IMR-90 (cell line): ENCODE data around the gene ITGAL. TPM values are rescaled to one million over a fixed set of nuclear protein-coding genes. Genes with fewer than 3 reads are reported as not detected.

Experiments
- ATAC-seq: fragments of 200-7000 bp; cut with Tn5 transposase; 2 replicates; pipeline ENCODE4 v1.9.1; 2020; ENCODE audit warnings: low read depth, mild to moderate bottlenecking, moderate library complexity
- BruUV-seq: library from RNA; stranded (reverse); fragments of 400-500 nt; replicated peaks from 2 replicates; lab custom pipeline; 2021; lab: Mats Ljungman, UMichigan
- CTCF ChIA-PET: fragments of 300-600 bp; formaldehyde crosslinking; extraction: SDS; loops from one replicate; lab custom pipeline; 2021; ENCODE audit warnings: antibody characterized with exemption; lab: Yijun Ruan, JAX
- POLR2A ChIA-PET: fragments of 300-600 bp; sonication (Branson Sonifier 250); formaldehyde crosslinking; loops from one replicate; lab custom pipeline; 2022; ENCODE audit warnings: antibody characterized with exemption; ENCODE audit not compliant: unreplicated experiment; lab: Charles Lee
- DNase-seq: peaks from one replicate; pipeline ENCODE4 v3.0.0; 2013
- H2AFZ ChIP-seq: replicated peaks from 2 replicates; pipeline ENCODE3; 2013; ENCODE audit warnings: low read length, mild to moderate bottlenecking; ENCODE audit not compliant: poor library complexity
- H2AK5ac ChIP-seq: 2 replicates; pipeline ENCODE4 v1.6.1; 2013; ENCODE audit warnings: low read depth, low read length, inconsistent platforms
- H2AK9ac ChIP-seq: replicated peaks from 2 replicates; pipeline ENCODE3; 2013; ENCODE audit warnings: mild to moderate bottlenecking, low read depth, low read length, moderate library complexity; ENCODE audit not compliant: poor library complexity
- H2BK120ac ChIP-seq: 2 replicates; pipeline ENCODE4 v1.6.1; 2013; ENCODE audit warnings: low read depth, low read length, inconsistent platforms
- H2BK15ac ChIP-seq: 3 replicates; pipeline ENCODE4 v1.6.1; 2013; ENCODE audit warnings: low read depth, low read length, inconsistent platforms
- H2BK20ac ChIP-seq: 2 replicates; pipeline ENCODE4 v1.6.1; 2013; ENCODE audit warnings: low read depth, mild to moderate bottlenecking, inconsistent platforms, low read length, moderate library complexity
- H2BK5ac ChIP-seq: 2 replicates; pipeline ENCODE4 v1.6.1; 2013; ENCODE audit warnings: mild to moderate bottlenecking, low read depth, low read length, inconsistent platforms; ENCODE audit not compliant: poor library complexity, severe bottlenecking
- H3K14ac ChIP-seq: replicated peaks from 2 replicates; pipeline ENCODE4 v1.6.1; 2013; ENCODE audit warnings: low read depth, low read length, inconsistent platforms
- H3K18ac ChIP-seq: 2 replicates; pipeline ENCODE4 v1.6.1; 2013; ENCODE audit warnings: low read depth, low read length, control low read depth
- H3K23ac ChIP-seq: 2 replicates; pipeline ENCODE4 v1.6.1; 2013; ENCODE audit warnings: low read depth, low read length, inconsistent platforms
- H3K27ac ChIP-seq: 2 replicates; pipeline ENCODE4 v1.5.1; 2013; ENCODE audit warnings: mild to moderate bottlenecking, control low read depth, low read length; ENCODE audit not compliant: insufficient read depth
- H3K27me3 ChIP-seq: 2 replicates; pipeline ENCODE4 v1.6.1; 2013; ENCODE audit warnings: low read length; ENCODE audit not compliant: control insufficient read depth, insufficient read depth
- H3K36me3 ChIP-seq: 2 replicates; pipeline ENCODE4 v1.6.1; 2013; ENCODE audit warnings: low read length, mixed read lengths; ENCODE audit not compliant: control insufficient read depth, insufficient read depth
- H3K4ac ChIP-seq: 2 replicates; pipeline ENCODE4 v1.6.1; 2013; ENCODE audit warnings: low read depth, low read length, inconsistent platforms
- H3K4me1 ChIP-seq: 2 replicates; pipeline ENCODE4 v1.6.1; 2013; ENCODE audit warnings: low read length, mixed read lengths; ENCODE audit not compliant: control insufficient read depth, insufficient read depth
- H3K4me2 ChIP-seq: 2 replicates; pipeline ENCODE4 v1.6.1; 2013; ENCODE audit warnings: low read depth, mild to moderate bottlenecking, control low read depth, low read length, moderate library complexity
- H3K4me3 ChIP-seq: 2 replicates; pipeline ENCODE4 v1.5.1; 2013; ENCODE audit warnings: low read depth, mild to moderate bottlenecking, control low read depth, low read length, moderate library complexity; ENCODE audit not compliant: insufficient read depth
- H3K56ac ChIP-seq: 2 replicates; pipeline ENCODE4 v1.6.1; 2013; ENCODE audit warnings: low read length, inconsistent platforms; ENCODE audit not compliant: insufficient read depth; ENCODE audit errors: extremely low read depth
- H3K79me1 ChIP-seq, 2 experiments: 2 replicates each; pipeline ENCODE4 v1.6.1; 2013; ENCODE audit warnings: low read length in 2 of 2, inconsistent platforms in 1 of 2, low read depth in 1 of 2
- H3K9ac ChIP-seq: 2 replicates; pipeline ENCODE4 v1.6.1; 2013; ENCODE audit warnings: low read depth, low read length, control low read depth
- H3K9me1 ChIP-seq: 2 replicates; pipeline ENCODE4 v1.6.1; 2013; ENCODE audit warnings: low read length, inconsistent platforms; ENCODE audit not compliant: insufficient read depth
- H3K9me3 ChIP-seq: 2 replicates; pipeline ENCODE4 v1.6.1; 2013; ENCODE audit warnings: low read length; ENCODE audit not compliant: control insufficient read depth, insufficient read depth
- H4K20me1 ChIP-seq: 2 replicates; pipeline ENCODE4 v1.6.1; 2013; ENCODE audit warnings: low read length, inconsistent platforms; ENCODE audit not compliant: insufficient read depth
- H4K5ac ChIP-seq: 2 replicates; pipeline ENCODE4 v1.6.1; 2013; ENCODE audit warnings: mild to moderate bottlenecking, low read depth, low read length, control low read depth
- H4K8ac ChIP-seq, 2 experiments: 2 replicates each; pipeline ENCODE4 v1.6.1; 2013; ENCODE audit warnings: low read depth in 2 of 2, low read length in 2 of 2, control low read depth in 1 of 2, inconsistent platforms in 1 of 2
- H4K91ac ChIP-seq: 2 replicates; pipeline ENCODE4 v1.6.1; 2013; ENCODE audit warnings: low read depth, low read length, inconsistent platforms; ENCODE audit not compliant: insufficient read depth
- BHLHE40 ChIP-seq: fragments of 150-350 bp; IDR thresholded peaks from 2 replicates; pipeline ENCODE4 v1.6.1; 2016; ENCODE audit warnings: mild to moderate bottlenecking, low read depth, low read length
- CEBPB ChIP-seq: IDR thresholded peaks from 2 replicates; pipeline ENCODE4 v1.6.1; 2012; ENCODE audit warnings: low read depth, low read length, improper control_type of control experiment
- CHD1 ChIP-seq: IDR thresholded peaks from 2 replicates; pipeline ENCODE4 v1.6.1; 2012; ENCODE audit warnings: low read depth, low read length, improper control_type of control experiment
- CTCF ChIP-seq: conservative IDR thresholded peaks from 2 replicates; pipeline ENCODE4 v1.5.1; 2012; ENCODE audit warnings: mild to moderate bottlenecking, low read depth, low read length, improper control_type of control experiment
- ELK1 ChIP-seq: fragments of 150-350 bp; IDR thresholded peaks from 2 replicates; pipeline ENCODE4 v1.6.1; 2016; ENCODE audit warnings: low read depth, mild to moderate bottlenecking, low read length, moderate library complexity, borderline replicate concordance
- FOS ChIP-seq: fragments of 150-350 bp; IDR thresholded peaks from 2 replicates; pipeline ENCODE4 v1.6.1; 2016; ENCODE audit warnings: low read depth, low read length
- MAFK ChIP-seq: IDR thresholded peaks from 2 replicates; pipeline ENCODE4 v1.6.1; 2012; ENCODE audit warnings: low read depth, low read length, improper control_type of control experiment
- MAZ ChIP-seq: IDR thresholded peaks from 2 replicates; pipeline ENCODE4 v1.6.1; 2012; ENCODE audit warnings: low read depth, mild to moderate bottlenecking, low read length, improper control_type of control experiment, moderate library complexity, borderline replicate concordance
- MXI1 ChIP-seq: IDR thresholded peaks from 2 replicates; pipeline ENCODE4 v1.6.1; 2012; ENCODE audit warnings: low read depth, mild to moderate bottlenecking, low read length, moderate library complexity, borderline replicate concordance
- NFE2L2 ChIP-seq: fragments of 150-350 bp; IDR thresholded peaks from 2 replicates; pipeline ENCODE4 v1.6.1; 2016; ENCODE audit warnings: low read depth, mild to moderate bottlenecking, low read length
- POLR2A ChIP-seq: IDR thresholded peaks from 2 replicates; pipeline ENCODE4 v1.6.1; 2012; ENCODE audit warnings: mild to moderate bottlenecking, low read depth, low read length
- RAD21 ChIP-seq: IDR thresholded peaks from 2 replicates; pipeline ENCODE4 v1.6.1; 2012; ENCODE audit warnings: low read length, improper control_type of control experiment
- RCOR1 ChIP-seq: IDR thresholded peaks from 2 replicates; pipeline ENCODE4 v1.6.1; 2012; ENCODE audit warnings: mild to moderate bottlenecking, low read length, improper control_type of control experiment; ENCODE audit not compliant: insufficient replicate concordance
- RFX5 ChIP-seq: IDR thresholded peaks from 2 replicates; pipeline ENCODE4 v1.8.0; 2012; ENCODE audit warnings: low read depth, mild to moderate bottlenecking, low read length, moderate library complexity
- SMC3 ChIP-seq: fragments of 150-350 bp; IDR thresholded peaks from 2 replicates; pipeline ENCODE4 v1.6.1; 2016; ENCODE audit warnings: low read depth, mild to moderate bottlenecking, antibody characterized with exemption, low read length, moderate library complexity
- USF2 ChIP-seq: fragments of 150-350 bp; IDR thresholded peaks from 2 replicates; pipeline ENCODE4 v1.6.1; 2017; ENCODE audit warnings: mild to moderate bottlenecking, antibody characterized with exemption, low read length, low read depth
- WGBS, 2 experiments: methylation state at CpG; one replicate each; pipeline versions ENCODE4 v1.1.5 to v1.1.7; 2013; ENCODE audit warnings: missing lambda C conversion rate in 2 of 2; ENCODE audit not compliant: insufficient read length in 1 of 2; ENCODE audit errors: extremely low coverage in 2 of 2; 5-methylcytosine and 5-hydroxymethylcytosine counted together
- dilution Hi-C: fragments of 300-500 bp; cut with HindIII; formaldehyde crosslinking; loops from one replicate; pipeline ENCODE4 v1.14.3; 2018; ENCODE audit warnings: low sequenced_read_pairs; ENCODE audit not compliant: unreplicated experiment
- in situ Hi-C: fragments of 300-500 bp; cut with MboI; formaldehyde crosslinking; loops from 3 replicates; pipeline ENCODE4 v1.14.3; 2019; ENCODE audit warnings: low sequenced_read_pairs, inconsistent platforms, mixed read lengths
- intact Hi-C: fragments of 100-400 bp; cut with micrococcal nuclease; formaldehyde crosslinking; loops from 2 replicates; pipeline ENCODE4 v1.10.0; 2022
- polyA plus RNA-seq, 3 experiments: library from polyadenylated mRNA; depleted of rRNA; stranded (reverse); fragments of >200 nt; gene quantifications; 2 replicates each; pipeline ENCODE4 v1.2.3, GENCODE V29; 2012; ENCODE audit warnings: low replicate concordance in 1 of 3
- total RNA-seq: library from RNA; depleted of rRNA; stranded (reverse); fragments of >200 nt; gene quantifications from 2 replicates; pipeline ENCODE4 v1.2.3, GENCODE V29; 2012

The ITGAL gene
- total and polyA plus RNA-seq, 2 of the 4 experiments (the other 2 are of a cell fraction) = not detected

GRCh38 chr16:30456302-30456701 is 16.2 kb upstream of the ITGAL start:
- TF ChIP-seq RFX5 (no peak), NFE2L2 (no peak), MAZ (no peak), CHD1 (no peak), CTCF (no peak), POLR2A (no peak), MAFK (no peak), ELK1 (no peak), USF2 (no peak), CEBPB (no peak), RAD21 (no peak), RCOR1 (no peak), SMC3 (no peak), BHLHE40 (no peak), FOS (no peak), MXI1 (no peak)
- BruUV-seq = no TSS peak
- intact Hi-C loops (no loop called here), in situ Hi-C loops (no loop called here), dilution Hi-C loops (no loop called here)
- H3K18ac ChIP-seq = no peak overlapping the region
- H3K9ac ChIP-seq = no peak overlapping the region
- H2AFZ ChIP-seq = no peak overlapping the region
- H3K27me3 ChIP-seq = peaks cover 26% of the 10 kb centered on the region
- H3K9me1 ChIP-seq = no peaks in the 10 kb centered on the region
- H3K14ac ChIP-seq = no peak overlapping the region
- H3K4me3 ChIP-seq = no peak overlapping the region
- H3K4ac ChIP-seq = no peak overlapping the region
- no peak overlapping the region for H2AK9ac ChIP-seq
- no peak overlapping the region for H3K23ac ChIP-seq
- H3K27ac ChIP-seq = no peak overlapping the region
- no peaks in the 10 kb centered on the region for H3K79me1 ChIP-seq
- H2BK20ac ChIP-seq = no peak overlapping the region
- H4K8ac ChIP-seq = no peak overlapping the region
- no peaks in the 10 kb centered on the region for H3K4me1 ChIP-seq
- H2AK5ac ChIP-seq = no peak overlapping the region
- no peak overlapping the region for H4K5ac ChIP-seq
- POLR2A ChIA-PET = no interaction called here
- no peak overlapping the region for H2BK120ac ChIP-seq
- H3K36me3 ChIP-seq = no peaks in the 10 kb centered on the region
- ATAC-seq = no peak
- H2BK15ac ChIP-seq = no peak overlapping the region
- no peak for DNase-seq
- no peak overlapping the region for H4K91ac ChIP-seq
- no peaks in the 10 kb centered on the region for H4K20me1 ChIP-seq
- H2BK5ac ChIP-seq = no peak overlapping the region
- no peak overlapping the region for H3K56ac ChIP-seq
- no peaks in the 10 kb centered on the region for H3K9me3 ChIP-seq
- no peak overlapping the region for H3K4me2 ChIP-seq
- CTCF ChIA-PET = interaction anchor here (0.8 to 1.3 kb wide), 2 partner anchors 12 to 26 kb away, joined by 3 to 4 read pairs; partner anchors contain the start of gene DCTPP1
- WGBS, 2 experiments = no CpG with 5 or more reads among the region's 1 CpG
